ENCODE results near the gene UBE2H. TPM values are rescaled to one million over a fixed set of nuclear protein-coding genes. Genes with fewer than 3 reads are reported as not detected.

The UBE2H gene
- total and polyA plus RNA-seq, 2 donors from 2014 or later, result 40.6 to 107 TPM

GRCh38 chr7:129783584-129783919 lies 169.2 kb downstream of the UBE2H start:
- FAIRE-seq, result no peak

GRCh38 chr7:129782818-129783583 lies 169.8 kb downstream of the UBE2H start:
- Histone ChIP-seq H3K4me1 (ENCODE audit: control insufficient read depth in 2 of 3, insufficient read depth in 2 of 3, low read depth in 1 of 3, low read length in 3 of 3) (peaks cover 0 to 23% (median 3%) of the 10 kb centered on the region in 3 donors), H3K27ac (ENCODE audit: low read depth in 2 of 2, low read length in 2 of 2) (no peak overlapping the region), H3K4me3 (ENCODE audit: low read length in 3 of 3) (no peak overlapping the region), H3K9ac (ENCODE audit: low read length in 3 of 3) (no peak overlapping the region), H3K27me3 (ENCODE audit: control insufficient read depth, insufficient read depth, low read length) (peaks cover 46% of the 10 kb centered on the region), H3K9me3 (ENCODE audit: control insufficient read depth in 2 of 3, insufficient read depth in 1 of 3, low read length in 3 of 3) (no peaks in the 10 kb centered on the region), H3K36me3 (ENCODE audit: control insufficient read depth in 2 of 3, insufficient read depth in 3 of 3, low read length in 3 of 3) (no peaks in the 10 kb centered on the region)
- TF ChIP-seq CTCF (IDR thresholded peaks at IDR 0.05; ENCODE audit: borderline replicate concordance, extremely low read depth, insufficient read depth), result no peak
- FAIRE-seq (no peak), DNase-seq (peak in 2 of 5 donors; percentile 28 to 61)
- intact Hi-C loops (cut with DNase I), result no loop called here

More at GRCh38 chr7:129783584-129783919, 169.2 kb downstream of the UBE2H start:
- H3K9ac ChIP-seq (ENCODE audit: low read length in 3 of 3), result no peak overlapping the region
- peaks cover 44% of the 10 kb centered on the region for H3K27me3 ChIP-seq (ENCODE audit: control insufficient read depth, insufficient read depth, low read length)
- no peaks in the 10 kb centered on the region for H3K36me3 ChIP-seq (ENCODE audit: control insufficient read depth in 2 of 3, insufficient read depth in 3 of 3, low read length in 3 of 3)
- DNase-seq, result no peak
- peaks cover 0 to 23% (median 3%) of the 10 kb centered on the region in 3 donors for H3K4me1 ChIP-seq (ENCODE audit: control insufficient read depth in 2 of 3, insufficient read depth in 2 of 3, low read depth in 1 of 3, low read length in 3 of 3)
- no peak for TF ChIP-seq CTCF (IDR thresholded peaks at IDR 0.05; ENCODE audit: borderline replicate concordance, extremely low read depth, insufficient read depth)
- H3K9me3 ChIP-seq (ENCODE audit: control insufficient read depth in 2 of 3, insufficient read depth in 1 of 3, low read length in 3 of 3), result no peaks in the 10 kb centered on the region
- no peak overlapping the region for H3K4me3 ChIP-seq (ENCODE audit: low read length in 3 of 3)
- no peak overlapping the region for H3K27ac ChIP-seq (ENCODE audit: low read depth in 2 of 2, low read length in 2 of 2)
- intact Hi-C loops (cut with DNase I), result no loop called here

- DNase-seq, result peak in 3 of 5 donors; percentile 57 to 77 (median 58)
- FAIRE-seq, result no peak
- Histone ChIP-seq H3K4me1 (ENCODE audit: control insufficient read depth in 2 of 3, insufficient read depth in 2 of 3, low read depth in 1 of 3, low read length in 3 of 3) (peaks cover 0 to 23% (median 3%) of the 10 kb centered on the region in 3 donors), H3K27me3 (ENCODE audit: control insufficient read depth, insufficient read depth, low read length) (peaks cover 49% of the 10 kb centered on the region), H3K36me3 (ENCODE audit: control insufficient read depth in 2 of 3, insufficient read depth in 3 of 3, low read length in 3 of 3) (no peaks in the 10 kb centered on the region), H3K27ac (ENCODE audit: low read depth in 2 of 2, low read length in 2 of 2) (no peak overlapping the region), H3K9ac (ENCODE audit: low read length in 3 of 3) (no peak overlapping the region), H3K9me3 (ENCODE audit: control insufficient read depth in 2 of 3, insufficient read depth in 1 of 3, low read length in 3 of 3) (no peaks in the 10 kb centered on the region), H3K4me3 (ENCODE audit: low read length in 3 of 3) (no peak overlapping the region)
- intact Hi-C loops (cut with DNase I), result no loop called here
- no peak for TF ChIP-seq CTCF (IDR thresholded peaks at IDR 0.05; ENCODE audit: borderline replicate concordance, extremely low read depth, insufficient read depth)
Observed at GRCh38 chr7:129781928-129782817, 170.6 kb downstream of the UBE2H start.
